ENCODE measurements around the gene EFNA3.

- TF ChIP-seq ZNF292 (tag by site-specific recombination; IDR thresholded peaks at IDR 0.05; ENCODE audit: borderline replicate concordance, low read depth): no peak
- TF ChIP-seq CTCF (tag by site-specific recombination; IDR thresholded peaks at IDR 0.05): no peak
- TF ChIP-seq, protein P1, sequence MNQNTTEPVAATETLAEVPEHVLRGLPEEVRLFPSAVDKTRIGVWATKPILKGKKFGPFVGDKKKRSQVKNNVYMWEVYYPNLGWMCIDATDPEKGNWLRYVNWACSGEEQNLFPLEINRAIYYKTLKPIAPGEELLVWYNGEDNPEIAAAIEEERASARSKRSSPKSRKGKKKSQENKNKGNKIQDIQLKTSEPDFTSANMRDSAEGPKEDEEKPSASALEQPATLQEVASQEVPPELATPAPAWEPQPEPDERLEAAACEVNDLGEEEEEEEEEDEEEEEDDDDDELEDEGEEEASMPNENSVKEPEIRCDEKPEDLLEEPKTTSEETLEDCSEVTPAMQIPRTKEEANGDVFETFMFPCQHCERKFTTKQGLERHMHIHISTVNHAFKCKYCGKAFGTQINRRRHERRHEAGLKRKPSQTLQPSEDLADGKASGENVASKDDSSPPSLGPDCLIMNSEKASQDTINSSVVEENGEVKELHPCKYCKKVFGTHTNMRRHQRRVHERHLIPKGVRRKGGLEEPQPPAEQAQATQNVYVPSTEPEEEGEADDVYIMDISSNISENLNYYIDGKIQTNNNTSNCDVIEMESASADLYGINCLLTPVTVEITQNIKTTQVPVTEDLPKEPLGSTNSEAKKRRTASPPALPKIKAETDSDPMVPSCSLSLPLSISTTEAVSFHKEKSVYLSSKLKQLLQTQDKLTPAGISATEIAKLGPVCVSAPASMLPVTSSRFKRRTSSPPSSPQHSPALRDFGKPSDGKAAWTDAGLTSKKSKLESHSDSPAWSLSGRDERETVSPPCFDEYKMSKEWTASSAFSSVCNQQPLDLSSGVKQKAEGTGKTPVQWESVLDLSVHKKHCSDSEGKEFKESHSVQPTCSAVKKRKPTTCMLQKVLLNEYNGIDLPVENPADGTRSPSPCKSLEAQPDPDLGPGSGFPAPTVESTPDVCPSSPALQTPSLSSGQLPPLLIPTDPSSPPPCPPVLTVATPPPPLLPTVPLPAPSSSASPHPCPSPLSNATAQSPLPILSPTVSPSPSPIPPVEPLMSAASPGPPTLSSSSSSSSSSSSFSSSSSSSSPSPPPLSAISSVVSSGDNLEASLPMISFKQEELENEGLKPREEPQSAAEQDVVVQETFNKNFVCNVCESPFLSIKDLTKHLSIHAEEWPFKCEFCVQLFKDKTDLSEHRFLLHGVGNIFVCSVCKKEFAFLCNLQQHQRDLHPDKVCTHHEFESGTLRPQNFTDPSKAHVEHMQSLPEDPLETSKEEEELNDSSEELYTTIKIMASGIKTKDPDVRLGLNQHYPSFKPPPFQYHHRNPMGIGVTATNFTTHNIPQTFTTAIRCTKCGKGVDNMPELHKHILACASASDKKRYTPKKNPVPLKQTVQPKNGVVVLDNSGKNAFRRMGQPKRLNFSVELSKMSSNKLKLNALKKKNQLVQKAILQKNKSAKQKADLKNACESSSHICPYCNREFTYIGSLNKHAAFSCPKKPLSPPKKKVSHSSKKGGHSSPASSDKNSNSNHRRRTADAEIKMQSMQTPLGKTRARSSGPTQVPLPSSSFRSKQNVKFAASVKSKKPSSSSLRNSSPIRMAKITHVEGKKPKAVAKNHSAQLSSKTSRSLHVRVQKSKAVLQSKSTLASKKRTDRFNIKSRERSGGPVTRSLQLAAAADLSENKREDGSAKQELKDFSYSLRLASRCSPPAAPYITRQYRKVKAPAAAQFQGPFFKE (tag by site-specific recombination; IDR thresholded peaks at IDR 0.05; ENCODE audit: borderline replicate concordance): no peak
- no peak for TF ChIP-seq ZNF747 (tag by site-specific recombination; IDR thresholded peaks at IDR 0.05)
- TF ChIP-seq, protein P2, sequence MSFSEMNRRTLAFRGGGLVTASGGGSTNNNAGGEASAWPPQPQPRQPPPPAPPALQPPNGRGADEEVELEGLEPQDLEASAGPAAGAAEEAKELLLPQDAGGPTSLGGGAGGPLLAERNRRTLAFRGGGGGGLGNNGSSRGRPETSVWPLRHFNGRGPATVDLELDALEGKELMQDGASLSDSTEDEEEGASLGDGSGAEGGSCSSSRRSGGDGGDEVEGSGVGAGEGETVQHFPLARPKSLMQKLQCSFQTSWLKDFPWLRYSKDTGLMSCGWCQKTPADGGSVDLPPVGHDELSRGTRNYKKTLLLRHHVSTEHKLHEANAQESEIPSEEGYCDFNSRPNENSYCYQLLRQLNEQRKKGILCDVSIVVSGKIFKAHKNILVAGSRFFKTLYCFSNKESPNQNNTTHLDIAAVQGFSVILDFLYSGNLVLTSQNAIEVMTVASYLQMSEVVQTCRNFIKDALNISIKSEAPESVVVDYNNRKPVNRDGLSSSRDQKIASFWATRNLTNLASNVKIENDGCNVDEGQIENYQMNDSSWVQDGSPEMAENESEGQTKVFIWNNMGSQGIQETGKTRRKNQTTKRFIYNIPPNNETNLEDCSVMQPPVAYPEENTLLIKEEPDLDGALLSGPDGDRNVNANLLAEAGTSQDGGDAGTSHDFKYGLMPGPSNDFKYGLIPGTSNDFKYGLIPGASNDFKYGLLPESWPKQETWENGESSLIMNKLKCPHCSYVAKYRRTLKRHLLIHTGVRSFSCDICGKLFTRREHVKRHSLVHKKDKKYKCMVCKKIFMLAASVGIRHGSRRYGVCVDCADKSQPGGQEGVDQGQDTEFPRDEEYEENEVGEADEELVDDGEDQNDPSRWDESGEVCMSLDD (tag by site-specific recombination; IDR thresholded peaks at IDR 0.05): no peak
- TF ChIP-seq ZNF404 (tag by site-specific recombination; IDR thresholded peaks at IDR 0.05): no peak
- no peak for TF ChIP-seq ZNF521 (tag by site-specific recombination; IDR thresholded peaks at IDR 0.05)
Observed at GRCh38 chr1:155125511-155125945, 46.9 kb downstream of the EFNA3 start.

Measured in HEK293 (cell line).